Right lobe of liver (tissue), 6 donors: Measurements from ENCODE around the gene ZNF385A. TPM values are rescaled to one million over a fixed set of nuclear protein-coding genes. Genes with fewer than 3 reads are reported as not detected.

ENCODE experiments used
- ATAC-seq, 4 donors: fragments of 200-7000 bp; cut with Tn5 transposase; one replicate each; pipeline ENCODE4 v1.9.1; 2020; ENCODE audit warnings: mild to moderate bottlenecking in 4 of 4, moderate library complexity in 4 of 4
- DNase-seq, 3 donors: peaks; one replicate each; pipeline ENCODE4 v3.0.0-alpha.2; 2020
- H3K27ac ChIP-seq, 3 donors: fragments of 200-600 bp; one replicate each; pipeline ENCODE4 v1.8.0; 2022
- H3K27me3 ChIP-seq, 2 donors: fragments of 200-600 bp; one replicate each; pipeline ENCODE4 v1.8.0; 2022
- H3K36me3 ChIP-seq, 4 donors: fragments of 200-600 bp; sonication (generic) in 1 of 4; one replicate each; pipeline versions ENCODE4 v1.5.1 to v1.8.0; 2017 to 2022; ENCODE audit warnings: control low read depth in 1 of 4
- H3K4me1 ChIP-seq, 4 donors: fragments of 200-600 bp; sonication (generic) in 1 of 4; one replicate each; pipeline versions ENCODE4 v1.5.1 to v1.8.0; 2017 to 2022; ENCODE audit warnings: control low read depth in 1 of 4
- H3K4me3 ChIP-seq, 3 donors: fragments of 200-600 bp; one replicate each; pipeline ENCODE4 v1.8.0; 2022
- H3K9me3 ChIP-seq, 4 donors: fragments of 200-600 bp; sonication (generic) in 1 of 4; one replicate each; pipeline versions ENCODE4 v1.5.1 to v1.8.0; 2017 to 2022; ENCODE audit warnings: control low read depth in 1 of 4
- CTCF ChIP-seq, 4 donors: fragments of 200-600 bp in 3 of 4; fragments of 450-650 bp in 1 of 4; IDR thresholded peaks; one replicate each; pipeline versions ENCODE4 v1.5.1 to v1.8.0; 2016 to 2022; ENCODE audit warnings: antibody characterized with exemption in 4 of 4, mild to moderate bottlenecking in 2 of 4
- POLR2A ChIP-seq: fragments of 450-650 bp; IDR thresholded peaks from one replicate; pipeline ENCODE4 v1.6.1; 2017; ENCODE audit warnings: antibody characterized with exemption, mild to moderate bottlenecking
- WGBS: methylation state at CpG from one replicate; pipeline ENCODE4 v1.1.6; 2018; ENCODE audit warnings: low coverage, low lambda C conversion rate; ENCODE audit not compliant: insufficient coverage; ENCODE audit errors: missing lambda C conversion rate; 5-methylcytosine and 5-hydroxymethylcytosine counted together
- intact Hi-C, 2 donors: fragments of 100-400 bp; cut with DNase I; formaldehyde crosslinking; loops; one replicate each; pipeline versions ENCODE4 v1.11.2 to v1.14.1; 2022
- total RNA-seq, 6 experiments: library from RNA; depleted of rRNA in 2 of 6; stranded (reverse); fragments of >200 nt in 2 of 6; fragmentation: NEBNext Ultra II Directional in 3 of 6; extraction: Animal tissue kit (Norgen Biotek cat#: 25700) in 3 of 6; gene quantifications; one replicate each; pipeline versions ENCODE4 v1.1.0 to v1.2.4, GENCODE V29; 2016 to 2023
- donor health status: DM: no; HTN: yes; CAD: no.
- donor health status: DM: no; HTN: no; CAD: no.
- donor health status: DM: no; HTN: no; CAD: no.
- donor health status: DM: no; HTN: yes; CAD: no.
- donor health status: DM: no; HTN: yes; CAD: no.

The ZNF385A gene
- total RNA-seq, 6 experiments from 2014 or later, result 2.4 to 9.3 (median 3.7) TPM

GRCh38 chr12:54397157-54397556 is 12.6 kb upstream of the ZNF385A start:
- no peaks in the 10 kb centered on the region for H3K4me1 ChIP-seq
- intact Hi-C loops, result loop anchor here in 1 of 2 donors (5.0 kb wide), 1 partner anchor 45 kb away; no protein-coding TSS in a partner anchor
- 80% methylated on average over 1 of the region's 1 CpG for WGBS
- H3K27ac ChIP-seq, result no peak overlapping the region
- no peak overlapping the region for H3K4me3 ChIP-seq
- ATAC-seq, result no peak
- H3K36me3 ChIP-seq, result peaks cover 24 to 76% (median 49%) of the 10 kb centered on the region in 4 donors
- no peak for TF ChIP-seq POLR2A
- no peak for TF ChIP-seq CTCF (IDR thresholded peaks at IDR 0.05)
- H3K9me3 ChIP-seq, result no peaks in the 10 kb centered on the region
- no peak for DNase-seq
- H3K27me3 ChIP-seq, result no peaks in the 10 kb centered on the region

GRCh38 chr12:54395545-54395944 is 11.0 kb upstream of the ZNF385A start:
- H3K36me3 ChIP-seq, result peaks cover 20 to 60% (median 42%) of the 10 kb centered on the region in 4 donors
- TF ChIP-seq CTCF (IDR thresholded peaks at IDR 0.05) (no peak), POLR2A (no peak)
- H3K27ac ChIP-seq, result no peak overlapping the region
- no peaks in the 10 kb centered on the region for H3K4me1 ChIP-seq
- no peaks in the 10 kb centered on the region for H3K27me3 ChIP-seq
- intact Hi-C loops, result loop anchor here in 1 of 2 donors (5.0 kb wide), 1 partner anchor 47 kb away; no protein-coding TSS in a partner anchor
- H3K9me3 ChIP-seq, result no peaks in the 10 kb centered on the region
- ATAC-seq, result no peak
- DNase-seq, result no peak
- no peak overlapping the region for H3K4me3 ChIP-seq

GRCh38 chr12:54394986-54395385 is 10.5 kb upstream of the ZNF385A start:
- 50% methylated on average over 1 of the region's 1 CpG for WGBS
- intact Hi-C loops, result loop anchor here (5.0 kb wide), 1 partner anchor 47 kb away; no protein-coding TSS in a partner anchor
- ATAC-seq (no peak), DNase-seq (no peak)
- H3K9me3 ChIP-seq, result no peaks in the 10 kb centered on the region
- no peak overlapping the region for H3K4me3 ChIP-seq
- TF ChIP-seq POLR2A (no peak), CTCF (IDR thresholded peaks at IDR 0.05) (no peak)
- H3K27me3 ChIP-seq, result no peaks in the 10 kb centered on the region
- H3K4me1 ChIP-seq, result no peaks in the 10 kb centered on the region
- peaks cover 20 to 54% (median 39%) of the 10 kb centered on the region in 4 donors for H3K36me3 ChIP-seq
- no peak overlapping the region for H3K27ac ChIP-seq

GRCh38 chr12:54394281-54394719 is 9.8 kb upstream of the ZNF385A start:
- Histone ChIP-seq H3K36me3 (peaks cover 20 to 47% (median 35%) of the 10 kb centered on the region in 4 donors), H3K4me3 (no peak overlapping the region), H3K9me3 (no peaks in the 10 kb centered on the region), H3K4me1 (no peaks in the 10 kb centered on the region), H3K27me3 (no peaks in the 10 kb centered on the region), H3K27ac (no peak overlapping the region)
- intact Hi-C loops, result loop anchor here in 1 of 2 donors (5.0 kb wide), 1 partner anchor 48 kb away; no protein-coding TSS in a partner anchor
- WGBS, result 21% methylated on average over 4 of the region's 4 CpGs
- peak; percentile 40 to 63 (median 56) for ATAC-seq
- DNase-seq, result no peak
- TF ChIP-seq CTCF (IDR thresholded peaks at IDR 0.05) (peak; percentile 40 to 73 (median 64)), POLR2A (no peak)
